Measurements from ENCODE around the gene FRMD4A.
"Not testable (repeated sequence)": the region's sequence is repeated elsewhere in the genome, so short reads cannot be mapped to it uniquely, and the experiment has no call there.

Gene FRMD4A

DNA sequence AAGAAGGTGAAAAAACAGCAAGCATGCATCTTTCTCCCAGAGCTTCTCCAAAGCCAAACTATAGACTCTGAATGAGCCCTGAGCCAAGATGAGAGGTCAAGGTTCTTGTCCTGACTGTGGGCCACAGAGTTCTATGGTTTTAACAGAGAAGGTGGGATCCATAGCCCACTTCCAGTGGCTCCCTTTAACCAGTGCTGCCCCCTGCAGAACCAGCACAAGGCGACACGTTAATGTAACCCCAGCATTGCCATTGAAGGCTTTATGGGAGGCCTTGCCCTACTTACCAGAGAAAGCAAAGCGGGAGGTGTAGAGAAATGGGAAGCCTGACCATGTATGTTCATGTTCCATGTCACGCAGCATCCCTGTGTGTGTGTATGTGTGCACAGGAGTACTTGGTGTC lies 500.3 kb downstream of the FRMD4A start:
- DNase-seq: no peak

DNA sequence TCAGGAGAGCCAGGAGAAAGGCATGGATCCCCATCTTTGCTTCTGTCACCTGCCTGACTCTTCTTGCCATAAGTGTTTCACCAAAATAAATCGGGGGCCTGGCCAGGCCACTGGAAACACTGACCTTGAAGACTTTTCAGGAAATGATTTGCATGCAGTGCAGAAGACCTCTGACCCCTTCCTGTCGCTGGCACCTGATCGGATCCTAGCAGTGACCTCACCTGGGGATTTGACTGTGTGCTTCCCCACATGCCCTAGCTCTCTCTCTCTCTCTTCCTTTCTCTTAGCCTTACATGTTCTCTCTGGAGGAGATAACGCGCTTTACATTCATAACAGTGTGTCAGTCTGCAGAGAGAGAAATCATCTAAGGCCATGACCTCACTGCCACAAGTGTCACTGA lies 500.9 kb downstream of the FRMD4A start:
- DNase-seq: no peak

DNA sequence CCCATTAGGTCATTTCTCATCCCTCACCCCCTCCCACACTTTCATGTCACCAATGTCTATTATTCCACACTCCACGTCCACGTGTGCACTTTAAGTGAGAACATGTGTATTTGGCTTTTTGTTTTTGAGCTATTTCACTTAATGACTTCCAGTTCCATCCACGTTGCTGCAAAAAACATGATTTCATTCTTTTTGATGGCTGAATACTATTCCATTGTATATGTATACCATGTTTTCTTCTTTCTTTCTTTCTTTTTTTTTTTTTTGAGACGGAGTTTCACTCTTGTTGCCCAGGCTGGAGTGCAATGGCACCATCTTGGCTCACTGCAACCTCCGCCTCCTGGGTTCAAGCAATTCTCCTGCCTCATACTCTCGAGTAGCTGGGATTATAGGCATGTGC lies 502.4 kb downstream of the FRMD4A start:
- not testable (repeated sequence) for DNase-seq

DNA sequence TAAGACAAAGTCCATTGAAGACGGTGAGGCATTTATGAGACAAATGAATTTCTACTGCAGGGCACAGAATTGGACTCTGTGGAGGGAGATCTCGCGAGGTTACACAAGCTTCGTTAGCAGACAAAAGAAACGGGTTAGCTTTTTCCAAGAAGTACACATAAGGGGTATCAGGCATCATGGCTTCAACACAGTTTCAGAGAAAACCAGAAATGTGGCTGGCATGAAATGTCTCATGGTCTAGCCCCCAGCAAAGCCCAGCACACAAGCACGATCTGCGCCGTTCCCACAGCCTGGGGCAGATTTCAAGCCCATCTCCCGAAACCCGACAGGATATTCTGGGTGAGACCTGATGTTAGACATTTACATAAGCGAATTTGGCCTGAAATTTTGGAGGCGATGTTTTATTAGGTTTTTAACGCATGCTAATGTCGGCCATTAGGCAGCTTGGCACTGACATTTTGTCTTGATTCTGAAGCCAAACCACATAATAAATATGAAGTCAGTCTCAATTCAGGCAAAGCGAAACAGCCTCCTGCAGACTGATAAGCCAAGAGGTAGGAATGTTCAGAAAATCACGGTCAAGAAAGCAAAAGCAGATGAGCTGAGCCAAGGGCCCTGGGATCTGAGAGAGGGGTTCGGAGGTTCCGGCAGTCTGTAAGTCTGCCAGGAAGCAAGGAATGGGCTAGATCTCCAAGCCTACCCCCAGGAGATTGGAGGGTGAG lies 503.5 kb downstream of the FRMD4A start:
- no peak for DNase-seq

DNA sequence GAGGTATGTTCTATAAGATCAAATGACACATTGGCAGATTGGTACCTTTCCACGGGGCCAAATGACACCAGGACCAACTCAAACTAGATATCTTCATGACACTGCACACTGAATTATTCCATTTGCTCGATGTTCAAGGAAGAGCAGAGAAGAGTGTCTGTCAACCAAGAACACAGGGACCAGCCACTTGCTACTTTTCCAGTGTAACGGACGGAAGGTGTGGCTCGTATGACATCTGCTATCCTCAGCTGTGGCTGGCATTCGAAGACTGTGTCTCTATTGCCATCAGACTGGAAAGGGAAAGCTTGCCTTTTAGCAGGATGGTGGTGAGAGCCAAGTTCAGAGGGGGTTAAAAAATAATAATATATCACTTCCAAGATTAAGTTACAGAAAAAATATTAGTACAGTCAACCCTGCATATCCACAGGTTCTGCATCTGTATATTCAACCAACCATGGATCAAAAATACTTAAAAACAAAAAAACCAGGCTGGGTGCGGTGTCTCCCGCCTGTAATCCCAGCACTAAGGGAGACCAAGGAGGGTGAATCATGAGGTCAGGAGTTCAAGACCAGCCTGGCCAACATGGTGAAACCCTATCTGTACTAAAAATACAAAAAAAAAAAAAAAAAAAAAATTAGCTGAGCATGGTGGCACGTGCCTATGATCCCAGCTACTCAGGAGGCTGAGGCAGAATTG lies 506.9 kb downstream of the FRMD4A start:
- no peak for DNase-seq

DNA sequence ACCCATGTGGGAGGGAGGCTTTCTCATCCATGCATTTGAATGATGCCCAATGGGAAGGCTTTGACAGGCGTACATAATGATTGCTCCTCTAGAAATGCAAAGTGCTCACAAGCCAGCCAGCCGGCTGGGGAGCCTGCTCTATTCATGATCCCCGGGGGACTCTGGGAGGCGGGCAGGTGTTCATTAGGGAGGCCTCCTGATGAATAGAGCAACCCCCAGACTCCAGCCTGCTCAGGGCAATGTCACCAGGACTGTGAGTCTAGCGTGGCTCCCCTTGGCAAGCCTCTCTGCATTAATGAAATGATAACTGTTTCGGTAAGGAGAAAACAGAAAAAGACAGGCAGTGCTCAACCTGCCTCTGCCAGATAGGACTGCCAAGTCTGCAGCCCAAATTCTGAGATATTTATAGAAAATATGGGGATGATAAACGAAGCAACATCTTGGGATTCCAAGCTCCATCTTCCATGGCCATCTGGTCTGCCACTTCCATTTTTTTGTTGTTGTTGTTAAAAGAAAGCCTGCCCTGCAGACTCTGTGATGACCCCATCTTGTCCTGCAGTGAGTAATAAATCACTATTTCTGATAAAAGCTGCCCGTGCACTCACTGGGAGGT lies 507.5 kb downstream of the FRMD4A start:
- DNase-seq: no peak

DNA sequence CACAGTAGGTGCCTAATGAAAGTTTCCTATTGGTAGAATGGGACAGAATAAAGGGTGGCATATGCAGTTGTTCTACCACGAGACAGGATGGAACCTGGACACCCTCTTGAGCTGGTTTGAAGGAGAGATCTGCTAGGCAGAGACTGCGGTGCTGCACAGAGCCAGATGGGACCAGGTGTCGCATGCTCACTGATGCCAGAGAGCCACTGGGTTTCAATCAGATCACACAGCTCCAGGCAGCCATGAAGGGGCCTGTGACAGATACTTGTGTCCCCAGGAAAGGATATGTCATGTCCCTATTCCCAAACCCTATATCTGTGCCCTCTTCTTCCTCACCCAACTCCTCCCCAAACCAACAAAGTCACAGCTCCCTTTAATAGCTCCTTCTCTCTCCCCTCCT lies 508.2 kb downstream of the FRMD4A start:
- DNase-seq: no peak

DNA sequence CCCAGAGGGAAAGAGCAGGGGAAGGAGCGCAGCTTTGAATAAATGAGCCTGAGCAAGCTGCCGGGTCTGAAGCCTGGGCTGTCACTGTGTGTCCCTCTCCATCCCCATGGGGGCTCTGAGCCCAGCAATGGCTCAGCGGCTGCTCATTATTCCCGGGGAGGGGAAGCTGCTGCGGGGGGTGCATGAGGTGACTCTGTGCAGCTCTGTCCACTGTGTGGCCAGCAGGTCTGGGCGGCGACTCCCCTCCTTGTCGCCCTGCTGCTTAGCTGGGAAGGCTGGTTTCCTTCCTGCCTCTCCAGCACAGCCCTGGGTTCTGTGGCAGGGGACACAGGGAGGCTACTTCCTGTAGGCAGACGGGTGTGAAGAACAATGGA lies 509.8 kb downstream of the FRMD4A start:
- no peak for DNase-seq

DNA sequence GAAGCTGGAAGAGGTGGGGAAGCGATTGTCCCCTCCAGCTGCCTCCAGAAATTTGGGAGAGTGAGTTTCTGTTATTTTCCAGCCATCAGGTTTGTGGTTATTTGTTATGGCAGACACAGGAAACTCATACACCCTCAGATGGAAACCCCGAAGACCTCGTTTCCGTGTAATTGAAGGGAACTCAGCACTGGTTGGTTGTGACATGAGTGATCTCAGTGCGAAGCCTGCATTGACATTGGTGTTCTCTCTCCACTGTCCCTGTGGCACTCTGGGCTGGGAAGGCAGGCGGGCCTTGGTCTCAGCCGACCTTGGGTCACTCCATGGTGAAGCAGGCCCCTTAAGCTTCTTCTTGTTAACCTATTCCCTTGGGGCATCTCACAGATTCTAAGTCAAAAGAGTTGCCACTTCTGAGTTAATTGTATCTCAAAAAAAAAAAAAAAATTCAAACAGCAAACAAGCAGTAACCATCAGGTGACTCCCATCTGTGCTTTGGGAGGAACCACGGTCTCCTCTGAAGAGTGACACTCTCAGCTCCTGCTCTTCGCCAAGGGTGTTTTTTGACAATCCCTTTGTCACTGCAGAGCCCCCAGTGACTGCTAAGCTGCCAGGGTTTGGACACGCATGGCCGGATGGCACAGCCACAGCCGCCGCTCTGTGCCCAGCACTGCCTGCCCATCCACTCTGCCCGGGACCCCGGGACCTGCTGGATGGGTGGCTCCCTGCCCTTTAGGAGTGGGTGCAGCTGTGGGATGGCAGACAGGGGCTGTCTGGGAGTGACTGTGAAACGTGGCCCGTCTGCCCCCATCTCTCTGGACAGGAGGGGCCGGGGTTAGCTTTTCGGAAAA lies 510.4 kb downstream of the FRMD4A start:
- no peak for DNase-seq

DNA sequence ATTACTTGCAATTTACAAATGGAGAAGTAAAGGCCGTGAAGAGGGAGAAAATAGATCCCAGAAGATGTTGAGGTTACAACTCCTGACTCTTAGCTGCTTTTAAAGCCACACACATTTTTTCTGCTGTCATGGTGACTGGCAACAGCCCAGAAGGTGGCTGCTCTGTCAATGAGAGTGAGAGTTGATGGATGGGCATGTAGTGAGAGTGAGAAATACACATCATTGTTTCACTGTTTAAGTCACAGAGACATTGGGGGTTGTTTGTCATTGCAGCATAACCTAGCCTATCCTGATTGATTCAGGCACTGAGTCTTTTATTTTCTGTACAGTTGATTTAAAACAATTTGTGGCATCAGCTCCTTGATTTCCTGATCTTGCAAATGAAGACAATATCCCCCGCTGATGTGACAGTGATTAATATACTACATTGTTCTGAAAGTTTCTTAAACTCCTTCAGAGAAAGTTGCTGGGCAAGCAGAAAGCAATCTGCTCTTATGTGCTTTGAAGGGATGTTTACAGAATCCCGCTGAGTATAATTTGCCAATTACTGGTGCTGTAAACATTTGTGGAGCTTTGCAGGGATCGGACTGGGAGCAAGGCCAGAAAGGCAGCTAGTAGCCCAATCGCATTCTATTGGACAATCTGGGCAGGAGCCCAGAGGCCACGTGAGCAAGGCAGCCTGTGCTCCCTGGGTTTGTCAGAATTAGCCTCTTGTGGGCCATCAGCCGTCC lies 514.4 kb downstream of the FRMD4A start:
- peak; percentile 84 for DNase-seq

DNA sequence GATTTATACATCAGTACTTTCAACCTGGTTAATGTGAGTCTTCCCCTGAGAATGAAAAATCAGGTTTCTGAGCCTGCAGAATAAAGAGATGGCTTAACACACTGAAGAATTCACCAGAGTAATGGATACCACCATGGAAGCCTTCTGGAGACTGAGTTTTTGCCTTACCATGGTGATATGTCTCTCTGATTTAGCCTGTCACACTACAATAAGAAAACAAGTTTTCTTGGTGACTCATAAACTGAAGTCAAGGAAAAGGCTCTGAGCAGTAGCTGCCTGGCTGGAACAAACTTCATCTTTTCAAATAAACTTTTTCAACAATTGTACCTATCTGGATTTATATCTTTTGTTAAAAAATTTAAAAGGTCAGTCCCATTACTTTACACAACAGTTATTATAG lies 515.0 kb downstream of the FRMD4A start:
- no peak for DNase-seq

DNA sequence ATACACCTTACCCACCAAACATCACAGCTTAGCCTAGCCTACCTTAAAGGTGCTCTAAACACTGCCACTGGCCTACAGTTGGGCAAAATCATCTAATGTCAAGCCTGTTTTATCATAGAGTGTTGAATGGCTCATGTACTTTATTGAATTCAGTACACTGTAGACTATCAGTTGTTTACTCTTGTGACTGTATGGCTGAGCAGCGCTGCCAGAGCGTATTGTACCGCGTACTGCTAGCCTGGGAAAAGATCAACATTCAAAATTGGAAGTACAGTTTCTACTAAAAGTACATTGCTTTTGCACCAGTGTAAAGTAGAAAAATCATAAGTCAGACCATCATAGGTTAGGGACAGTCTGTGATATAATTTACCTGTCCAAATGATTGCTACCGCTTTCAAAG lies 517.2 kb downstream of the FRMD4A start:
- peak; percentile 6 for DNase-seq

DNA sequence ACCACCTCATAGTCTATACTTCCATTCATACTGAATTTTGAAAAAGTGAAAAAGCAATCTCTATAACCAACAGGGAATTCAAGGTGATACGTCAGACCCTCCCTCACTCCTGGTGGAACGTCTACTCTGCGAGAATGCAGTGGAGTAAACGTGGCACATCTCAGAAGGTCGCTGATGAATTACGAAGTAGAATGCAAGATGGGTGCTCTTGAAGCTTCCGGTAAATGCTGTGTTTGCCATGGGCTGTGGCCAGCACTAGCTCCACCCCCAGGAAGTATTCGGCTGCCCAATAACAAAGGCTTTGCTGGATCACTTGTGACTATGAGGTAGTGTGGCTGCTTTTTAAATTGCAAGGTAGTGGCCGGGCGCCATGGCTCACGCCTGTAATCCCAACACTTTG lies 517.9 kb downstream of the FRMD4A start:
- DNase-seq: no peak

DNA sequence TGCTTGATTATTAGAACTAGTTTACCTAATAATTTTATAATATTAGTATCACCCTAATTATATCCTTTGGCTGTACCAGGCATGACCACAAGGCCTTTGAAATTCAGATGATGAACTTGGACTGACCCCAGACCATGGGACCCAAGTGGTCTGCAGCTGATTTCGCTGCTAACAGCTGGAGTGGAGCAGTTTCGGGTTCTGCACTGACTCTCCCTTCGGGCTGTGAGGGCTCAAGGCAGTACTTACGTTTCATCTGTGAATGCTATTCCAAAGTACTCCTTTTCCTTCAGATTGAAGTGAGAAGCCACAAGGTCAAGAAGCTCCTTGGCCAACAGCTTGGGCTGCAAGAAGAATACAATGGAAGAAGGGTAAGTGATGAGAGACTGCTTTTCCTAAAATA lies 520.2 kb downstream of the FRMD4A start:
- DNase-seq: no peak

DNA sequence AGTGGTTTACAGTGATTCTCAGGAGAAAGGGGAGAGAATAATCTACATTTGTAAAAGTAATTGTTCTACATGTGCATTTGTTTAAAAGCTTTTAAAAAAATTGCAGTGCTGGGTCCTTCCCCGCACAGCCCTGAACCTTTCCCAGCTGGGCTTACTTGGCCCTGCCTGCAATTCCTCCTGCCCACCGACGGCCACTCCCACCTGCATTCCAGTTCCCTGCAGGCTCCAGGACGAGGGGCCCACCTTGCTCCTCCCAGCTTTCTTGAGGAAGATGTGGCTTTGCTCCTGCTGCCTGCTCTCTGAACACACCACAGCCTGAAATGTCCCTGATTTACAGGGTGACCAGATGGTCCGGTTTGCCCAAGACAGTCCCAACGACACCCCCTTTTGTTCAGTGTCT lies 521.3 kb downstream of the FRMD4A start:
- DNase-seq: no peak

DNA sequence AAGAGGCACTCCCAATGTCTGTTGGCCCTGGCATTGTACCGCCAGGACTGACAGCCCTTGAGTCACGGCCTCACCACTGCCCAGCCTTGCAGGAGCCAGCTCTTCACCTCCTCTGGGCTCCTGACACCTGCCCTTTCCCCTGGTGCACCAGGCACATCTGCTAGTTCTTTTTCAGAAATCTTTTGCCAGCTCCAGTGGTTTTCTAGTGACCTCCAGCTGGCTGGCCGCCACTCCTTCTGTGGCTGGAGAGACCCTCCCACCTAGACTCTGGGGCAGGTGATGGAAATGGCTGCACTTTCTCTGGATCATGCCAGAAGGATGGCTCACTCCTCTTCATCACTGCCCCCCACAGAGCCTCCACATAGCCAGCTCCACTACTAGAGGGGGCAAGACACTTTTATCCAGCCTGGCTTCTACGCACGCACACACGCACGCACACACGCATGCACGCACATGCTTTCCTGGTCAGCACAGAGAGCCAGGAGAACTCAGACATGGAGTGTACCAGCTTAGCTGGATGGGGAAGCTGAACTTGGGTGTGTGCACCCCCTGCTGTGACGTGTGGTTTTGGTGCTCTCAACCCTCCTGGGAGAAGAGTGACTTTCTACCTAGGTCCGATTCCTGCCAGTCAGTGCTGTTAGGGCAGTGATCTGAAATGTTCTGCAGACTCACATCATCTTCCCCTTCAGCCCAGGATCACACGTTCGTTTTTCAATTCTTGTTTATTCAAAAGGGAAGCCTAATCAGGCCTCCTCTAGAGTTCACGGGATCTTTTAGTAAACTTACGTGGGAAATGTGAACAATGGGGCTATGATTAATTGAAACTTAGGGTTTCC lies 522.0 kb downstream of the FRMD4A start:
- DNase-seq: no peak

DNA sequence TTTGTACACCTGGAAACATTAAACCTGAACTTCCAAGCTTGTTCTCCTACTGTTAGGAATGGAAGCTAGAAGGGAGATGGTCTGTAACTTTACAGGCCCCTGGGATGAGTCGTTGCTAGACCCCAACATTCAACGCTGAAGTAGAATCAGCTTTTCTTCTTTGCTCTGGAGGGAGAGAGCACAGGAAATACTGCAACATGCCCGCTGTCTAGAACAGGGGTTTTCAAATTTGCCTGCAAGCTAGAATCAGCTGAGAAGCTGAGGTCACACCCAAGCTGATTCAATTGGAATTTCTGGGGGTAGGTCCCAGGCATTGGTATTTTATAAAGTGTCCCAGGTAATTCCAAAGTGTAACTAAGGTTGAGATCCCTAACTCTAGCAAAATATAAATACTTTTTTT lies 524.3 kb downstream of the FRMD4A start:
- no peak for DNase-seq

DNA sequence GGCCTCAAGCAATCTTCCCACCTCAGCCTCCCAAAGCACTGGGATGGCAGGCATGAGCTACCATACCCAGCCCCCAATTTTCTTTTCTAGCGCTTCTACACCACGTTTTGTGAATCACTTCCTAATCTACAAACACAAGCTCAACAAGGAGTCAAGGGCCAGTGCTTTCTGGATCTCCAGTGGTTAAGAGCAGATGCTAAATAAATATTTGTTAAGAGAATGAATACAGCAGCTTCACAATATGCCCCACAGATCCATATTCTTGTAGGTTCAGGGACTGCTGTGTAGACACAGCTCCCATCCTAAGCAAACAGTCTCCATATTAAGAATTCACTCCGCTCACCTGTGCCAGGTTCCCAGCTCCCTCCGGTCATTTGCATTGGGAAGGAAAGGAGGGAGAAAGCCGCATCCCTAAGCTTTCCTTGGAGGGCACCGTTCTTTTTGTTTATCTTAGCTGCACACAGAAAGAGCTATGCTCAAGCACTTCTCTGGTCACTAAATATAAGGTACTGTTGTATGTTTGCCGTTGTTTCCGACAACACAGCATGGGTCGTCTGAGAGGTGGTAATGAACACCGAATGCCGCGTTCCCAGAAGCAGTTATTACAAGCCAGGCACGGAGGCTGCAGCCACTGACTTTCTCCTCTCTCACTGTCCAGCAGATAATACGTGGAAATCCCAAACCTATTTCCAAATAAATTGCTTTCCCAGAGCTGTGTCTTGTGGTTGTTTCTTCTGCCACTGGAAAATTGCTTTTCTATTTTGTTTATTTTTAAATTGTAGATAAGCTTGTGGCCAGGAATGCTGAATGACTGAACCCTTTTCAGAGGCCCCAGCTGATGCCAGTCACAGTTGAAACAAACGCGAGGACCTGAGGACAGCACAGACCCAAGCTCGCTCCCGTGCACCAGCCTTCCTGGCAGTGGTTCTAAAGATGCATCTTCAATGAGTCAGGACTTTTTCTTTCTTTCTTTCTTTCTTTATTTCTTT lies 526.9 kb downstream of the FRMD4A start:
- DNase-seq: peak; percentile 87

DNA sequence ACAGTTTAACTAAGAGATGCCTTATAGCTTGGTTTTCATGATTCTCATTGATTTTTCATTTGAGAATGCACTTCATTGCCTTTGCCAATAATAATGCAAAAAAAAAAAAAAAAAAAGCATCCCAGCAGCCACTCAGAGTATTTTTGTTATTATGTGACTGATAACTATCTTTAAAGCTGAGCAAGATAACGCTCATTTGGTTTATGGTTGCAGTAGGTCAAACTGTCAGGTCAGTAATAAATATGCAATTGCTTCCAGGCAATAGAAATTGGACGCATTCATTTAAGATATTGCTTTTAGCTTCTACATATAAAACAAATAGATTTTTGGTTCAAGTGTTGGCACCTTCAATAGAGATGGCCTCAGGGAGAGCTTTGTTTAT lies 528.8 kb downstream of the FRMD4A start:
- no peak for DNase-seq

DNA sequence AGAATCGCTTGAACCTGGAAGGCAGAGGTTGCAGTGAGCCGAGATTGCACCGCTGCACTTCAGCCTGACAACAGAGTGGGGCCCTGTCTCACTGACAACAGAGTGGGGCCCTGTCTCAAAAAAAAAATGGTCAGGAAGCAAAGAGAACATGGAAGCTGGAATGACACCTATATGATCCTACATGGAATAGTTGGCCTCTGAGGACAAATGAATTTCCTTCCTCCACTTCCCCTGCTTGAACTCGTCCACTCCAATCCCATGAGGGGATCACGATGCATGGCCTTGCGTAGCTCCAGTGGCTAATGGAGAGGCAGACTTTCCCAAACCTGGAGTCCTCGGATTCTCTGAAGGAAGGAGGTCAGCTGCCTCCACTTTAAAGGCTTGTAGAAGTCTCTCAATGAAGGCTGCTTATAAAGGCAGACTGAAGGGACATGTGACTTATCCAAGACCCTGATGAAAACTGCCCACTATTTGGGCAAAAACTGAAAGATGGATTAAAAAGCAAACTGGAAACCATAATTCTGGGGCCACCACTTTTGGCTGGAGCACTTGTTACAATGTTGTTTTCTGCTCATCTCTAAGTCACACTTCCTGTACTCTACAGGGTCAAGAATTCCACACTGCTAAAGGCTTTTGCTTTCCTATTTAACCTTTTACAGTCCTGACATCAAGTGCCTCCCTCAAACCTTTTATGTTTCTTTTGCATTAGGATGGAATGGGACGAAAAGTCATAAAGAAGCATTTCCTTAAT lies 529.4 kb downstream of the FRMD4A start:
- no peak for DNase-seq

Data from NCI-H748 treated with DMSO at 0.1 percent for 48 hours (cell line).